Gastrocnemius medialis (tissue), 4 donors: ENCODE measurements around the gene PDCD1. TPM values are rescaled to one million over a fixed set of nuclear protein-coding genes. Genes with fewer than 3 reads are reported as not detected.

Source experiments
- ATAC-seq, 2 donors: fragments of 150-250 bp; one replicate each; pipeline ENCODE4 v1.9.1; 2016
- DNase-seq, 2 donors: peaks; one replicate each; pipeline ENCODE4 v3.0.0-alpha.2; 2019
- H3K27ac ChIP-seq, 4 donors: fragments of 200-600 bp; sonication (generic); 1 replicate in 1 of 4; 2 replicates in 3 of 4; pipeline ENCODE4 v1.5.1; 2016 to 2018; ENCODE audit warnings: mild to moderate bottlenecking in 2 of 4, moderate library complexity in 1 of 4
- H3K27me3 ChIP-seq, 3 donors: fragments of 200-600 bp; sonication (generic) in 2 of 3; 1 replicate in 1 of 3; 2 replicates in 2 of 3; pipeline versions ENCODE4 v1.5.1 to v1.6.0; 2016 to 2019; ENCODE audit warnings: mild to moderate bottlenecking in 1 of 3, moderate library complexity in 1 of 3
- H3K36me3 ChIP-seq, 2 donors: fragments of 200-600 bp; sonication (generic) in 1 of 2; one replicate each; pipeline ENCODE4 v1.5.1; 2017 to 2018
- H3K4me1 ChIP-seq, 2 donors: fragments of 200-600 bp; sonication (generic) in 1 of 2; one replicate each; pipeline ENCODE4 v1.5.1; 2016 to 2017; ENCODE audit warnings: mild to moderate bottlenecking in 2 of 2
- H3K4me3 ChIP-seq, 4 donors: fragments of 200-600 bp; sonication (generic) in 3 of 4; 1 replicate in 1 of 4; 2 replicates in 3 of 4; pipeline ENCODE4 v1.5.1; 2016 to 2019; ENCODE audit warnings: mild to moderate bottlenecking in 2 of 4
- H3K9me3 ChIP-seq, 3 donors: fragments of 200-600 bp; sonication (generic) in 2 of 3; 1 replicate in 1 of 3; 2 replicates in 2 of 3; pipeline ENCODE4 v1.5.1; 2016 to 2019
- CTCF ChIP-seq, 5 experiments: fragments of 450-650 bp in 3 of 5; fragments of 200-600 bp in 2 of 5; sonication (generic) in 2 of 5; IDR thresholded peaks in 4 of 5; conservative IDR thresholded peaks in 1 of 5; 1 replicate in 4 of 5; 2 replicates in 1 of 5; pipeline ENCODE4 v1.5.1; 2016 to 2019; ENCODE audit warnings: antibody characterized with exemption in 5 of 5, mild to moderate bottlenecking in 3 of 5, moderate library complexity in 3 of 5
- POLR2A ChIP-seq, 2 donors: fragments of 450-650 bp; IDR thresholded peaks; one replicate each; pipeline ENCODE4 v1.6.1; 2017; ENCODE audit warnings: antibody characterized with exemption in 2 of 2, mild to moderate bottlenecking in 2 of 2, moderate library complexity in 2 of 2
- in situ Hi-C, 4 donors: fragments of 200-750 bp; cut with MboI; loops; one replicate each; pipeline versions ENCODE4 v1.15.0 to v1.8.0; 2017; ENCODE audit warnings: low sequenced_read_pairs in 4 of 4
- intact Hi-C: fragments of 100-400 bp; cut with DNase I; formaldehyde crosslinking; loops from one replicate; pipeline ENCODE4 v1.15.1; 2023; ENCODE audit warnings: low total_unique reads
- total RNA-seq, 4 donors: library from RNA; depleted of rRNA; stranded (reverse); fragments of >200 nt; gene quantifications; one replicate each; pipeline versions ENCODE4 v1.1.0 to v1.2.3, GENCODE V29; 2016

PDCD1 gene
- total RNA-seq, 4 donors from 2014 or later = 0.13 TPM; not detected in 3

- no peaks in the 10 kb centered on the region for H3K9me3 ChIP-seq
- DNase-seq (no peak), ATAC-seq (no peak)
- no peak for TF ChIP-seq POLR2A (IDR thresholded peaks at IDR 0.05)
- TF ChIP-seq CTCF (IDR thresholded peaks at IDR 0.05 in 4 of 5, conservative IDR thresholded peaks at IDR 0.05 in 1 of 5) = no peak
- intact Hi-C loops (no loop called here), in situ Hi-C loops (no loop called here)
- H3K27me3 ChIP-seq = peaks cover 0 to 17% (median 4%) of the 10 kb centered on the region in 3 donors
- H3K4me1 ChIP-seq = peaks cover under 1 to 4% of the 10 kb centered on the region in 2 donors
- no peak overlapping the region for H3K27ac ChIP-seq
- H3K4me3 ChIP-seq = no peak overlapping the region
- no peaks in the 10 kb centered on the region for H3K36me3 ChIP-seq
Observed at GRCh38 chr2:241904791-241905710, 46.4 kb upstream of the PDCD1 start.

- no peaks in the 10 kb centered on the region for H3K36me3 ChIP-seq
- peaks cover 7 to 9% of the 10 kb centered on the region in 2 donors for H3K4me1 ChIP-seq
- peaks cover 3 to 25% (median 13%) of the 10 kb centered on the region in 3 donors for H3K27me3 ChIP-seq
- no peaks in the 10 kb centered on the region for H3K9me3 ChIP-seq
- no peak for DNase-seq
- in situ Hi-C loops = no loop called here
- TF ChIP-seq CTCF (IDR thresholded peaks at IDR 0.05 in 4 of 5, conservative IDR thresholded peaks at IDR 0.05 in 1 of 5) (no peak), POLR2A (IDR thresholded peaks at IDR 0.05) (no peak)
- ATAC-seq = no peak
- no peak overlapping the region for H3K4me3 ChIP-seq
- intact Hi-C loops = no loop called here
- no peak overlapping the region for H3K27ac ChIP-seq
Observed at GRCh38 chr2:241904011-241904718, 45.5 kb upstream of the PDCD1 start.

- H3K4me1 ChIP-seq = peaks cover 7 to 12% of the 10 kb centered on the region in 2 donors
- no peaks in the 10 kb centered on the region for H3K9me3 ChIP-seq
- in situ Hi-C loops (no loop called here), intact Hi-C loops (no loop called here)
- peaks cover 5 to 33% (median 15%) of the 10 kb centered on the region in 3 donors for H3K27me3 ChIP-seq
- DNase-seq (no peak), ATAC-seq (no peak)
- no peaks in the 10 kb centered on the region for H3K36me3 ChIP-seq
- H3K4me3 ChIP-seq = no peak overlapping the region
- H3K27ac ChIP-seq = no peak overlapping the region
- TF ChIP-seq POLR2A (IDR thresholded peaks at IDR 0.05) (no peak), CTCF (IDR thresholded peaks at IDR 0.05 in 4 of 5, conservative IDR thresholded peaks at IDR 0.05 in 1 of 5) (no peak)
Observed at GRCh38 chr2:241903121-241904010, 44.7 kb upstream of the PDCD1 start.

- TF ChIP-seq POLR2A (IDR thresholded peaks at IDR 0.05) = no peak
- no peak for TF ChIP-seq CTCF (IDR thresholded peaks at IDR 0.05 in 4 of 5, conservative IDR thresholded peaks at IDR 0.05 in 1 of 5)
- Histone ChIP-seq H3K27ac (no peak overlapping the region), H3K36me3 (no peaks in the 10 kb centered on the region), H3K9me3 (no peaks in the 10 kb centered on the region), H3K4me3 (peak overlapping the region in 1 of 4 donors; percentile 27), H3K4me1 (peaks cover 7 to 12% of the 10 kb centered on the region in 2 donors), H3K27me3 (peaks cover 5 to 33% (median 15%) of the 10 kb centered on the region in 3 donors)
- intact Hi-C loops = no loop called here
- no peak for DNase-seq
- in situ Hi-C loops = no loop called here
- no peak for ATAC-seq
Observed at GRCh38 chr2:241902357-241902991, 43.8 kb upstream of the PDCD1 start.
